Mesenchymal stem cell (in vitro differentiated cells and primary cell): Measurements from ENCODE around the gene PLEKHG5.
A peak's percentile ranks its signal among the peaks of the same experiment; 100 is the strongest.

Experiments
- DNase-seq: peaks from one replicate; pipeline ENCODE4 v3.0.0-alpha.2; 2013
- H2AFZ ChIP-seq: one replicate; pipeline ENCODE4 v1.6.1; 2013; ENCODE audit warnings: low read depth, mild to moderate bottlenecking, control low read depth, inconsistent platforms, low read length, moderate library complexity
- H2AK5ac ChIP-seq: 2 replicates; pipeline ENCODE4 v1.6.1; 2013; ENCODE audit warnings: low read length, moderate library complexity, mild to moderate bottlenecking, inconsistent platforms; ENCODE audit not compliant: severe bottlenecking
- H2BK120ac ChIP-seq: one replicate; pipeline ENCODE4 v1.6.1; 2013; ENCODE audit warnings: low read depth, mild to moderate bottlenecking, inconsistent platforms, low read length, moderate library complexity
- H2BK12ac ChIP-seq, 2 experiments: one replicate each; pipeline ENCODE4 v1.6.1; 2013; ENCODE audit warnings: inconsistent platforms in 2 of 2, low read length in 2 of 2, mild to moderate bottlenecking in 2 of 2, moderate library complexity in 2 of 2, control low read depth in 1 of 2
- H2BK15ac ChIP-seq: one replicate; pipeline ENCODE4 v1.6.1; 2013; ENCODE audit warnings: mild to moderate bottlenecking, low read depth, inconsistent platforms; ENCODE audit not compliant: poor library complexity, severe bottlenecking
- H2BK5ac ChIP-seq: 2 replicates; pipeline ENCODE4 v1.6.1; 2013; ENCODE audit warnings: low read depth, mild to moderate bottlenecking, low read length, control low read depth, inconsistent platforms; ENCODE audit not compliant: poor library complexity, severe bottlenecking
- H3K14ac ChIP-seq, 2 experiments: one replicate each; pipeline ENCODE4 v1.6.1; 2013; ENCODE audit warnings: inconsistent platforms in 2 of 2, low read length in 2 of 2, control low read depth in 1 of 2, mild to moderate bottlenecking in 1 of 2, moderate library complexity in 1 of 2
- H3K18ac ChIP-seq, 2 experiments: one replicate each; pipeline ENCODE4 v1.6.1; 2013; ENCODE audit warnings: inconsistent platforms in 2 of 2, low read length in 2 of 2, control low read depth in 1 of 2, low read depth in 1 of 2, mild to moderate bottlenecking in 1 of 2
- H3K23ac ChIP-seq, 2 experiments: one replicate each; pipeline ENCODE4 v1.6.1; 2013; ENCODE audit warnings: inconsistent platforms in 2 of 2, low read length in 2 of 2, mild to moderate bottlenecking in 2 of 2, moderate library complexity in 2 of 2, control low read depth in 1 of 2
- H3K27ac ChIP-seq: 2 replicates; pipeline ENCODE4 v1.5.1; 2013; ENCODE audit warnings: mild to moderate bottlenecking, moderate library complexity, low read length, control low read depth, inconsistent platforms; ENCODE audit not compliant: poor library complexity, severe bottlenecking
- H3K27me3 ChIP-seq, 2 experiments: 2 replicates each; pipeline versions ENCODE4 v1.6.1 to v1.7.0; 2013; ENCODE audit warnings: low read length in 2 of 2, mild to moderate bottlenecking in 2 of 2, moderate library complexity in 2 of 2, control low read depth in 1 of 2, inconsistent platforms in 1 of 2; ENCODE audit not compliant: control insufficient read depth in 1 of 2, insufficient read depth in 1 of 2
- H3K36me3 ChIP-seq, 2 experiments: 2 replicates each; pipeline versions ENCODE4 v1.6.1 to v1.7.0; 2013; ENCODE audit warnings: low read length in 2 of 2, control low read depth in 1 of 2, inconsistent platforms in 1 of 2, low read depth in 1 of 2, mild to moderate bottlenecking in 1 of 2; ENCODE audit not compliant: insufficient read depth in 2 of 2, control insufficient read depth in 1 of 2
- H3K4ac ChIP-seq, 2 experiments: one replicate each; pipeline ENCODE4 v1.6.1; 2013; ENCODE audit warnings: inconsistent platforms in 2 of 2, low read length in 2 of 2, mild to moderate bottlenecking in 2 of 2, moderate library complexity in 2 of 2, control low read depth in 1 of 2, low read depth in 1 of 2
- H3K4me1 ChIP-seq: 2 replicates; pipeline ENCODE4 v1.6.1; 2013; ENCODE audit warnings: low read depth, low read length, control low read depth; ENCODE audit not compliant: control insufficient read depth, insufficient read depth
- H3K4me2 ChIP-seq: 2 replicates; pipeline ENCODE4 v1.6.1; 2013; ENCODE audit warnings: low read length, mild to moderate bottlenecking, inconsistent platforms; ENCODE audit not compliant: poor library complexity, severe bottlenecking
- H3K4me3 ChIP-seq, 2 experiments: 2 replicates each; pipeline versions ENCODE4 v1.5.1 to v1.7.0; 2013; ENCODE audit warnings: low read length in 2 of 2, mild to moderate bottlenecking in 2 of 2, control low read depth in 1 of 2, low read depth in 1 of 2; ENCODE audit not compliant: insufficient read depth in 1 of 2
- H3K79me1 ChIP-seq: replicated peaks from 2 replicates; pipeline ENCODE4 v1.6.1; 2013; ENCODE audit warnings: mild to moderate bottlenecking, control low read depth, low read length, inconsistent platforms; ENCODE audit not compliant: poor library complexity, severe bottlenecking
- H3K9ac ChIP-seq: 2 replicates; pipeline ENCODE4 v1.7.0; 2013; ENCODE audit warnings: mild to moderate bottlenecking, low read length, moderate library complexity
- H3K9me3 ChIP-seq: 2 replicates; pipeline ENCODE4 v1.7.0; 2013; ENCODE audit warnings: mild to moderate bottlenecking, low read length; ENCODE audit not compliant: control insufficient read depth
- H4K8ac ChIP-seq: one replicate; pipeline ENCODE4 v1.6.1; 2013; ENCODE audit warnings: inconsistent platforms, mild to moderate bottlenecking, low read length, moderate library complexity
- H4K91ac ChIP-seq: one replicate; pipeline ENCODE4 v1.6.1; 2013; ENCODE audit warnings: mild to moderate bottlenecking, low read length, inconsistent platforms
- WGBS: methylation state at CpG from one replicate; pipeline ENCODE4 v1.1.7; 2013; ENCODE audit warnings: mixed read lengths; 5-methylcytosine and 5-hydroxymethylcytosine counted together

The PLEKHG5 gene

GRCh38 chr1:6423321-6423999 lies 68.0 kb downstream of the PLEKHG5 start:
- no peak overlapping the region for H4K8ac ChIP-seq
- peaks cover 0 to 3% of the 10 kb centered on the region in 2 experiments for H3K36me3 ChIP-seq
- 21% methylated on average over 22 of the region's 24 CpGs for WGBS
- no peaks in the 10 kb centered on the region for H3K79me1 ChIP-seq
- H2BK15ac ChIP-seq, result no peak overlapping the region
- no peak overlapping the region for H3K4ac ChIP-seq
- H2AK5ac ChIP-seq, result no peak overlapping the region
- no peak overlapping the region for H3K4me3 ChIP-seq
- no peak overlapping the region for H3K4me2 ChIP-seq
- peaks cover 42% of the 10 kb centered on the region for H3K4me1 ChIP-seq
- H4K91ac ChIP-seq, result no peak overlapping the region
- no peak overlapping the region for H3K27ac ChIP-seq
- H2BK12ac ChIP-seq, result no peak overlapping the region
- H2AFZ ChIP-seq, result no peak overlapping the region
- H2BK120ac ChIP-seq, result no peak overlapping the region
- no peak overlapping the region for H2BK5ac ChIP-seq
- H3K23ac ChIP-seq, result no peak overlapping the region
- H3K27me3 ChIP-seq, result peaks cover 77 to 87% of the 10 kb centered on the region in 2 experiments
- H3K18ac ChIP-seq, result no peak overlapping the region
- no peaks in the 10 kb centered on the region for H3K9me3 ChIP-seq
- no peak overlapping the region for H3K14ac ChIP-seq
- DNase-seq, result no peak
- no peak overlapping the region for H3K9ac ChIP-seq

- H2BK5ac ChIP-seq, result no peak overlapping the region
- H3K27ac ChIP-seq, result no peak overlapping the region
- H2BK120ac ChIP-seq, result no peak overlapping the region
- peaks cover 83 to 89% of the 10 kb centered on the region in 2 experiments for H3K27me3 ChIP-seq
- H3K4me1 ChIP-seq, result peaks cover 38% of the 10 kb centered on the region
- no peaks in the 10 kb centered on the region for H3K79me1 ChIP-seq
- H4K91ac ChIP-seq, result no peak overlapping the region
- no peak overlapping the region for H3K23ac ChIP-seq
- no peak overlapping the region for H4K8ac ChIP-seq
- no peak overlapping the region for H3K14ac ChIP-seq
- H2BK15ac ChIP-seq, result no peak overlapping the region
- H3K18ac ChIP-seq, result no peak overlapping the region
- no peak for DNase-seq
- no peak overlapping the region for H3K4me3 ChIP-seq
- 53% methylated on average over 4 of the region's 4 CpGs for WGBS
- no peak overlapping the region for H3K4ac ChIP-seq
- H3K9me3 ChIP-seq, result no peaks in the 10 kb centered on the region
- no peak overlapping the region for H3K9ac ChIP-seq
- no peak overlapping the region for H2BK12ac ChIP-seq
- no peak overlapping the region for H2AK5ac ChIP-seq
- H3K36me3 ChIP-seq, result peaks cover 0 to 3% of the 10 kb centered on the region in 2 experiments
- no peak overlapping the region for H3K4me2 ChIP-seq
- H2AFZ ChIP-seq, result no peak overlapping the region
These were observed 70.2 kb downstream of the PLEKHG5 start for GRCh38 chr1:6421266-6421665.

GRCh38 chr1:6420454-6421042 lies 70.9 kb downstream of the PLEKHG5 start:
- 13% methylated on average over 41 of the region's 44 CpGs for WGBS
- Histone ChIP-seq H2BK12ac (no peak overlapping the region), H3K4me2 (no peak overlapping the region), H2AK5ac (no peak overlapping the region), H3K9me3 (no peaks in the 10 kb centered on the region), H3K4ac (no peak overlapping the region), H4K91ac (no peak overlapping the region), H3K79me1 (no peaks in the 10 kb centered on the region), H3K36me3 (peaks cover 0 to 3% of the 10 kb centered on the region in 2 experiments), H3K9ac (no peak overlapping the region), H2BK15ac (no peak overlapping the region), H4K8ac (no peak overlapping the region), H3K4me3 (peak overlapping the region in 1 of 2 experiments; percentile 13), H3K27ac (no peak overlapping the region), H3K18ac (no peak overlapping the region), H3K27me3 (peaks cover 83 to 89% of the 10 kb centered on the region in 2 experiments), H3K23ac (no peak overlapping the region), H3K4me1 (peaks cover 38% of the 10 kb centered on the region), H2BK5ac (no peak overlapping the region), H3K14ac (no peak overlapping the region), H2AFZ (no peak overlapping the region), H2BK120ac (no peak overlapping the region)
- DNase-seq, result no peak

- H3K9ac ChIP-seq, result no peak within 1 kb of the TSS
- no peak within 1 kb of the TSS for H4K91ac ChIP-seq
- H3K23ac ChIP-seq, result peak within 1 kb of the TSS in 1 of 2 experiments; percentile 80
- H2AFZ ChIP-seq, result no peak within 1 kb of the TSS
- peak within 1 kb of the TSS; percentile 61 for H3K4me2 ChIP-seq
- no peak within 1 kb of the TSS for H3K18ac ChIP-seq
- H3K14ac ChIP-seq, result no peak within 1 kb of the TSS
- no peak for DNase-seq
- no peak within 1 kb of the TSS for H2BK120ac ChIP-seq
- no peak within 1 kb of the TSS for H2AK5ac ChIP-seq
- no peak within 1 kb of the TSS for H3K4ac ChIP-seq
- H3K9me3 ChIP-seq, result no peaks in the 10 kb centered on the region
- WGBS, result 2% methylated on average over 57 of the region's 62 CpGs
- no peak within 1 kb of the TSS for H2BK5ac ChIP-seq
- peaks cover 36% of the 10 kb centered on the region for H3K4me1 ChIP-seq
- H3K36me3 ChIP-seq, result peaks cover 0 to under 1% of the 10 kb centered on the region in 2 experiments
- H3K27me3 ChIP-seq, result peaks cover 80 to 89% of the 10 kb centered on the region in 2 experiments
- no peak within 1 kb of the TSS for H3K27ac ChIP-seq
- no peaks in the 10 kb centered on the region for H3K79me1 ChIP-seq
- no peak within 1 kb of the TSS for H2BK15ac ChIP-seq
- peak within 1 kb of the TSS; percentile 13 to 45 for H3K4me3 ChIP-seq
- no peak within 1 kb of the TSS for H2BK12ac ChIP-seq
- no peak within 1 kb of the TSS for H4K8ac ChIP-seq
These were observed 71.5 kb downstream of the PLEKHG5 start, which contains the start of gene HES2 for GRCh38 chr1:6419804-6420453. TSS of gene HES2 (minus strand) at chr1:6419919. CDS start at chr1:6419820, 99 bp downstream.
